NCI-H1694 (cell line): ENCODE measurements around the gene TF.

Experiments used
- DNase-seq: peaks from one replicate; lab custom pipeline; 2025; lab: John Stamatoyannopoulos, UW

TF gene

GRCh38 chr3:133836497-133837158, 90.4 kb downstream of the TF start:
- DNase-seq = no peak

GRCh38 chr3:133837487-133838295, 91.5 kb downstream of the TF start:
- no peak for DNase-seq

GRCh38 chr3:133838296-133838789, 92.2 kb downstream of the TF start:
- DNase-seq = no peak

- DNase-seq = no peak
These were observed 93.0 kb downstream of the TF start for GRCh38 chr3:133838916-133839800.

- no peak for DNase-seq
These were observed 94.0 kb downstream of the TF start for GRCh38 chr3:133840055-133840737.

GRCh38 chr3:133840767-133841166, 94.6 kb downstream of the TF start:
- DNase-seq = no peak

GRCh38 chr3:133841196-133841595, 95.0 kb downstream of the TF start:
- DNase-seq = no peak

GRCh38 chr3:133842158-133842557, 96.0 kb downstream of the TF start:
- no peak for DNase-seq

GRCh38 chr3:133843634-133844033, 97.4 kb downstream of the TF start:
- DNase-seq = no peak

- DNase-seq = no peak
These were observed 98.9 kb downstream of the TF start for GRCh38 chr3:133845127-133845526.
